Gastroesophageal sphincter (tissue), 3 donors: ENCODE measurements around the gene HUWE1.

Experiments
- POLR2A ChIP-seq, 2 donors: fragments of 450-650 bp; IDR thresholded peaks; one replicate each; pipeline ENCODE4 v1.6.1; 2017; ENCODE audit warnings: antibody characterized with exemption in 2 of 2, mild to moderate bottlenecking in 2 of 2, moderate library complexity in 1 of 2
- TF ChIP-seq, protein P1 (sequence below), 4 experiments: fragments of 200-600 bp in 2 of 4; fragments of 450-650 bp in 2 of 4; sonication (generic) in 1 of 4; IDR thresholded peaks; one replicate each; pipeline ENCODE4 v1.5.1; 2017 to 2019; ENCODE audit warnings: antibody characterized with exemption in 4 of 4, mild to moderate bottlenecking in 2 of 4, moderate library complexity in 2 of 4

DNA sequence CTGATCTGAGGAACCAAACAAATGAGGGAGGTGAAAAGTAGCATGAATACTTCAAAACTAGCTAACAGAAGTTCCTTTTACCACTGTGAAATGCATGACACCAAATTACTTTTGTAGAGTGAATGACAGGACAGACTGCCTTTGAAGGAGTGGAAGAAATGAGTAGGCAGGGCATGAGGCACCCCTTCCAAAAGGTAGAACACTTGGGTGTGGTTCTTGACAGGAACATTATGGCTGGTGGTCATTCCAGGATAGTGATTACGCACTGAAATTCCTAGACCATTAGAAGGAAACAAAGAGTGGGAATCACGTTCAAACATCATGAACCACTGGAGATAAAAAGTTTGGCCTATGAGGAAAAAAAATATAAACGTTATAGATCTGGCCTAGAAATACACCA is 4.9 kb downstream of the HUWE1 start:
- TF ChIP-seq POLR2A (IDR thresholded peaks at IDR 0.05) = no peak
- TF ChIP-seq, protein P1, sequence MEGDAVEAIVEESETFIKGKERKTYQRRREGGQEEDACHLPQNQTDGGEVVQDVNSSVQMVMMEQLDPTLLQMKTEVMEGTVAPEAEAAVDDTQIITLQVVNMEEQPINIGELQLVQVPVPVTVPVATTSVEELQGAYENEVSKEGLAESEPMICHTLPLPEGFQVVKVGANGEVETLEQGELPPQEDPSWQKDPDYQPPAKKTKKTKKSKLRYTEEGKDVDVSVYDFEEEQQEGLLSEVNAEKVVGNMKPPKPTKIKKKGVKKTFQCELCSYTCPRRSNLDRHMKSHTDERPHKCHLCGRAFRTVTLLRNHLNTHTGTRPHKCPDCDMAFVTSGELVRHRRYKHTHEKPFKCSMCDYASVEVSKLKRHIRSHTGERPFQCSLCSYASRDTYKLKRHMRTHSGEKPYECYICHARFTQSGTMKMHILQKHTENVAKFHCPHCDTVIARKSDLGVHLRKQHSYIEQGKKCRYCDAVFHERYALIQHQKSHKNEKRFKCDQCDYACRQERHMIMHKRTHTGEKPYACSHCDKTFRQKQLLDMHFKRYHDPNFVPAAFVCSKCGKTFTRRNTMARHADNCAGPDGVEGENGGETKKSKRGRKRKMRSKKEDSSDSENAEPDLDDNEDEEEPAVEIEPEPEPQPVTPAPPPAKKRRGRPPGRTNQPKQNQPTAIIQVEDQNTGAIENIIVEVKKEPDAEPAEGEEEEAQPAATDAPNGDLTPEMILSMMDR (IDR thresholded peaks at IDR 0.05) = no peak
